HepG2 (cell line): ENCODE measurements around the gene PDE9A. TPM values are rescaled to one million over a fixed set of nuclear protein-coding genes. Genes with fewer than 3 reads are reported as not detected.

ENCODE experiments used
- ATAC-seq: fragments of 200-7000 bp; cut with Tn5 transposase; 3 replicates; pipeline ENCODE4 v1.9.1; 2020; ENCODE audit warnings: mild to moderate bottlenecking, moderate library complexity
- BruUV-seq: library from RNA; stranded (reverse); fragments of 400-500 nt; replicated peaks from 2 replicates; lab custom pipeline; 2021; lab: Mats Ljungman, UMichigan
- CTCF ChIA-PET: fragments of 300-600 bp; formaldehyde crosslinking; extraction: SDS; loops from one replicate; lab custom pipeline; 2021; ENCODE audit warnings: low total read pairs, inconsistent platforms, low intra/inter-chr PET ratio; lab: Yijun Ruan, JAX
- POLR2A ChIA-PET: fragments of 350-600 bp; sonication (Branson Sonifier 250); formaldehyde crosslinking; loops from one replicate; lab custom pipeline; 2020; ENCODE audit warnings: antibody characterized with exemption, inconsistent platforms; lab: Yijun Ruan, JAX
- DNase-seq: peaks from one replicate; pipeline ENCODE4 v3.0.0-alpha.2; 2015; ENCODE audit warnings: low spot score
- FAIRE-seq: peaks from 3 replicates; lab custom pipeline; 2011; peaks lifted over from hg19 to GRCh38; lab: Jason Lieb, UNC
- H2AFZ ChIP-seq: one replicate; pipeline ENCODE4 v1.6.1; 2011; ENCODE audit warnings: low read length, inconsistent platforms
- H3K27ac ChIP-seq: fragments of 300-600 bp; 3 replicates; pipeline ENCODE4 v1.8.0; 2011; ENCODE audit warnings: mixed run types, mild to moderate bottlenecking, mixed read lengths, low read length, inconsistent platforms; ENCODE audit not compliant: insufficient read depth; ENCODE audit errors: extremely low read length
- H3K27me3 ChIP-seq, 2 experiments: fragments of 200-600 bp in 1 of 2; 2 replicates in 1 of 2; 3 replicates in 1 of 2; pipeline versions ENCODE4 v1.6.0 to v1.8.0; 2011; ENCODE audit warnings: low read length in 2 of 2, mild to moderate bottlenecking in 2 of 2, moderate library complexity in 2 of 2, inconsistent platforms in 1 of 2; ENCODE audit not compliant: insufficient read depth in 2 of 2, control insufficient read depth in 1 of 2
- H3K36me3 ChIP-seq, 2 experiments: fragments of 200-600 bp in 1 of 2; replicated peaks in 1 of 2; 2 replicates in 1 of 2; 3 replicates in 1 of 2; pipeline versions ENCODE4 v1.5.1 to v1.8.0; 2011; ENCODE audit warnings: low read length in 2 of 2, inconsistent platforms in 1 of 2; ENCODE audit not compliant: insufficient read depth in 2 of 2, control insufficient read depth in 1 of 2
- H3K4me1 ChIP-seq: 2 replicates; pipeline ENCODE4 v1.5.1; 2012; ENCODE audit warnings: low read length, inconsistent platforms; ENCODE audit not compliant: insufficient read depth
- H3K4me2 ChIP-seq: 2 replicates; pipeline ENCODE4 v1.6.0; 2011; ENCODE audit warnings: low read depth, low read length, inconsistent platforms
- H3K4me3 ChIP-seq, 3 experiments: fragments of 200-600 bp in 1 of 3; sonication (generic), shearing (Covaris generic) in 1 of 3; replicated peaks in 1 of 3; 2 replicates each; pipeline ENCODE4 v1.5.1; 2011 to 2016; ENCODE audit warnings: low read length in 3 of 3, inconsistent platforms in 2 of 3, low read depth in 2 of 3, mild to moderate bottlenecking in 2 of 3, control low read depth in 1 of 3, mixed read lengths in 1 of 3; ENCODE audit not compliant: insufficient read depth in 1 of 3
- H3K79me2 ChIP-seq: one replicate; pipeline ENCODE4 v1.6.1; 2011; ENCODE audit warnings: low read length, inconsistent platforms; ENCODE audit not compliant: insufficient read depth
- H3K9ac ChIP-seq: 2 replicates; pipeline ENCODE4 v1.6.0; 2011; ENCODE audit warnings: mild to moderate bottlenecking, low read depth, low read length, inconsistent platforms; ENCODE audit not compliant: insufficient read depth
- H3K9me3 ChIP-seq: 2 replicates; pipeline ENCODE4 v1.5.1; 2012; ENCODE audit warnings: mild to moderate bottlenecking, low read length
- H4K20me1 ChIP-seq: 2 replicates; pipeline ENCODE4 v1.6.0; 2011; ENCODE audit warnings: inconsistent platforms, mild to moderate bottlenecking, low read length, moderate library complexity; ENCODE audit not compliant: insufficient read depth
- CENPBD1 ChIP-seq: sonication (generic); formaldehyde crosslinking; IDR thresholded peaks from 2 replicates; pipeline ENCODE4 v1.8.0; 2022; ENCODE audit warnings: missing genetic modification reagents, low read depth, mild to moderate bottlenecking, borderline replicate concordance
- ETV5 ChIP-seq: IDR thresholded peaks from 2 replicates; pipeline ENCODE4 v1.6.1; 2018; ENCODE audit warnings: missing biosample characterization, missing genetic modification reagents, inconsistent platforms, borderline replicate concordance
- FOXK2 ChIP-seq: fragments of 450-650 bp; IDR thresholded peaks from 2 replicates; pipeline ENCODE4 v1.6.1; 2016
- GATAD1 ChIP-seq: IDR thresholded peaks from 2 replicates; pipeline ENCODE4 v1.6.1; 2016; ENCODE audit warnings: missing genetic modification reagents, missing compliant biosample characterization
- POGK ChIP-seq: sonication (generic); formaldehyde crosslinking; conservative IDR thresholded peaks from 2 replicates; pipeline ENCODE4 v1.8.0; 2022; ENCODE audit warnings: mild to moderate bottlenecking, moderate library complexity, missing genetic modification reagents
- REL ChIP-seq: sonication (generic); formaldehyde crosslinking; conservative IDR thresholded peaks from 2 replicates; pipeline ENCODE4 v1.8.0; 2022; ENCODE audit warnings: mild to moderate bottlenecking, missing genetic modification reagents, moderate library complexity
- ZBTB21 ChIP-seq: sonication (generic); formaldehyde crosslinking; IDR thresholded peaks from 2 replicates; pipeline ENCODE4 v1.4.0; 2020; ENCODE audit warnings: missing genetic modification reagents
- ZMAT3 ChIP-seq: sonication (generic); formaldehyde crosslinking; conservative IDR thresholded peaks from 2 replicates; pipeline ENCODE4 v1.7.0; 2021; ENCODE audit warnings: missing genetic modification reagents
- ZNF432 ChIP-seq: sonication (generic); formaldehyde crosslinking; IDR thresholded peaks from 2 replicates; pipeline ENCODE4 v1.5.0; 2020; ENCODE audit warnings: missing genetic modification reagents, mild to moderate bottlenecking, borderline replicate concordance
- ZNF788 ChIP-seq: sonication (generic); formaldehyde crosslinking; IDR thresholded peaks from 2 replicates; pipeline ENCODE4 v1.5.0; 2020; ENCODE audit warnings: mild to moderate bottlenecking, missing genetic modification reagents, borderline replicate concordance
- ZNF792 ChIP-seq: IDR thresholded peaks from 2 replicates; pipeline ENCODE4 v1.6.1; 2016
- WGBS: methylation state at CpG from one replicate; pipeline ENCODE4 v1.1.6; 2017; ENCODE audit warnings: low lambda C conversion rate; 5-methylcytosine and 5-hydroxymethylcytosine counted together
- in situ Hi-C: cut with HindIII; loops from 2 replicates; pipeline ENCODE4 v1.10.0; 2017; ENCODE audit warnings: low pct_unique_long_range_greater_than_20kb; ENCODE audit not compliant: extremely low pct_ligation_motif_present
- intact Hi-C: fragments of 100-400 bp; cut with micrococcal nuclease; formaldehyde crosslinking; loops from one replicate; pipeline ENCODE4 v1.10.0; 2022; ENCODE audit not compliant: unreplicated experiment
- polyA plus RNA-seq, 8 experiments: library from polyadenylated mRNA; depleted of rRNA in 3 of 8; stranded (reverse) in 7 of 8; unstranded in 1 of 8; fragments of >200 nt; fragmentation: Illumina TruSeq in 4 of 8; extraction: Trizol in 4 of 8; gene quantifications; 2 replicates each; pipeline versions ENCODE4 v1.2.1 to v1.2.3, GENCODE V29; 2011 to 2016; ENCODE audit warnings: low read depth in 4 of 8, missing spikeins in 1 of 8, mixed read lengths in 1 of 8; ENCODE audit not compliant: insufficient read depth in 1 of 8
- total RNA-seq, 5 experiments: library from RNA; depleted of rRNA; stranded (reverse); fragments of >200 nt; fragmentation: Illumina TruSeq; extraction: Trizol; gene quantifications; 2 replicates each; pipeline ENCODE4 v1.2.3, GENCODE V29; 2016; ENCODE audit warnings: low read depth in 1 of 5

The PDE9A gene
- total and polyA plus RNA-seq, 2 of the 13 experiments (the other 11 are each of a cell fraction or from before 2014, with no cell fraction given), result 4.6 to 19.7 TPM

GRCh38 chr21:42659416-42660117, 6.1 kb downstream of the PDE9A start:
- no peak overlapping the region for H2AFZ ChIP-seq
- DNase-seq (no peak), FAIRE-seq (no peak)
- CTCF ChIA-PET, result no interaction called here
- TF ChIP-seq ZMAT3 (CRISPR knock-in tag) (no peak), GATAD1 (CRISPR knock-in tag) (no peak), ZNF788 (no peak)
- TF ChIP-seq, all 625 proteins: peak for 0
- Histone ChIP-seq H3K9me3 (no peaks in the 10 kb centered on the region), H3K9ac (no peak overlapping the region), H3K4me1 (peaks cover 17% of the 10 kb centered on the region), H3K79me2 (peaks cover 11% of the 10 kb centered on the region), H3K4me3 (no peak overlapping the region), H4K20me1 (peaks cover under 1% of the 10 kb centered on the region; the same call in 1 of the 2 replicates), H3K27me3 (no peaks in the 10 kb centered on the region), H3K36me3 (peaks cover 7 to 10% of the 10 kb centered on the region in 2 experiments; a peak in 3 of 5 replicates), H3K27ac (no peak overlapping the region), H3K4me2 (no peak overlapping the region)
- 97% methylated on average over 10 of the region's 21 CpGs for WGBS
- ATAC-seq, result no peak
- POLR2A ChIA-PET, result no interaction called here
- intact Hi-C loops, result no loop called here
- BruUV-seq, result no TSS peak
- in situ Hi-C loops, result loop anchor here (10.0 to 25.0 kb wide), 2 partner anchors 103 to 175 kb away; no protein-coding TSS in a partner anchor

GRCh38 chr21:42660118-42660470, 6.7 kb downstream of the PDE9A start:
- Histone ChIP-seq H3K4me1 (peaks cover 12% of the 10 kb centered on the region), H3K9me3 (no peaks in the 10 kb centered on the region), H3K79me2 (peaks cover 8% of the 10 kb centered on the region), H4K20me1 (0 out of 2 replicates have a peak, but pooled peaks cover 2% of the 10 kb centered on the region), H3K9ac (no peak overlapping the region), H3K36me3 (peaks cover 7 to 10% of the 10 kb centered on the region in 2 experiments; a peak in 3 of 5 replicates), H2AFZ (no peak overlapping the region), H3K27me3 (no peaks in the 10 kb centered on the region), H3K4me2 (no peak overlapping the region), H3K27ac (no peak overlapping the region), H3K4me3 (no peak overlapping the region)
- ChIA-PET CTCF (no interaction called here), POLR2A (no interaction called here)
- WGBS, result 100% methylated on average over 4 of the region's 8 CpGs
- in situ Hi-C loops (loop anchor here (25.0 kb wide), 1 partner anchor 102 kb away; no protein-coding TSS in a partner anchor), intact Hi-C loops (no loop called here)
- no TSS peak for BruUV-seq
- ATAC-seq (no peak), FAIRE-seq (no peak), DNase-seq (no peak)
- TF ChIP-seq REL (CRISPR knock-in tag) (no peak), POGK (no peak), ZBTB21 (CRISPR knock-in tag) (no peak), CENPBD1 (CRISPR knock-in tag) (no peak), ZNF432 (no peak), ETV5 (CRISPR knock-in tag) (no peak), ZNF792 (CRISPR knock-in tag) (no peak), FOXK2 (no peak)
